ENCODE data around the gene KLF13. TPM values are rescaled to one million over a fixed set of nuclear protein-coding genes. Genes with fewer than 3 reads are reported as not detected.

KLF13 gene
- polyA plus RNA-seq, 1 experiment, result 11.5 TPM

DNA sequence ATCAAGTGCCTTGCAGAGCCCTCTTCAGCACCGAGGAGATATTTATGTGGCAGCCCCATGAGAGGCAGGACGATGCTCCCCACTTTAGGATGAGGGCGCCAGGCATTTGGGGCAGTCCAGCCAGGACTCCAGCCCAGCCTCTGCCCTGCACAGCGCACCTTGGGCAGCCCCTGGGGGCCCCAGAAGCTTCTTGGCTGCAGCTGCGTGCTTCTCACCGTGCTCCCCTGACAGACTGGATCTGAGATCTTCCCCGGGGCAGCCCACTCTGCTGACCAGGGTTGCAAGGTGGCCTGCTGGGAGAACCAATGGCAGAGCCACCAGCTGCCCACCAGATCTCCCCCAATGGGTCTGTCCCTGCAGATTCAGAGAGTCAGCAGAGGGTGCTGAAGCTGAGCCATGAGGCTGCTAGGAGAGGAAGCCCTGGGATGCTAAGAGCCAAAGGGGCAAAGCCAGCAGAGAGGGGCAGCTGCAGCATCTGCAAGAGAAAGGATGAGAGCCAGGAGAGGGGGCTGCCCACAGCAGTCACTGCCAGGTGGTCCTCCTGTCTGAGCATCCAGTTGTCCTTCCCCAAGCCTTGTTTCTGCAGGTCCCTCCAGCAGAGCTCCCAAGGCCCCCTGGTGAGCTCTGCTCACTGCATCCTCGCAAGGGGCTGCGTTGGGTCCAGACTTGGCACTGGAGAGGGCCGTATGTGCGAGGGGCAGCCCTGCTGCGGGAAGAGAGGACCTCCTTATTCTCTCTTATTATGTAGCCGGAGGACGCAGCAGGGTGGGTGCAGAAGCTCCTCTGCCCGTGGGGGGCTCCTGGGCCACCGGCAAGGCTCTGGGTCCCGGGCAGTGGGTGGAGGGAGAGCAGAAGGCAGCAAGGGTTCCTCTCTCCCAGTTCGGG, 14.7 kb upstream of the KLF13 start:
- CTCF ChIA-PET, result no interaction called here
- POLR2A ChIA-PET, result no interaction called here
- TF ChIP-seq, protein P1, sequence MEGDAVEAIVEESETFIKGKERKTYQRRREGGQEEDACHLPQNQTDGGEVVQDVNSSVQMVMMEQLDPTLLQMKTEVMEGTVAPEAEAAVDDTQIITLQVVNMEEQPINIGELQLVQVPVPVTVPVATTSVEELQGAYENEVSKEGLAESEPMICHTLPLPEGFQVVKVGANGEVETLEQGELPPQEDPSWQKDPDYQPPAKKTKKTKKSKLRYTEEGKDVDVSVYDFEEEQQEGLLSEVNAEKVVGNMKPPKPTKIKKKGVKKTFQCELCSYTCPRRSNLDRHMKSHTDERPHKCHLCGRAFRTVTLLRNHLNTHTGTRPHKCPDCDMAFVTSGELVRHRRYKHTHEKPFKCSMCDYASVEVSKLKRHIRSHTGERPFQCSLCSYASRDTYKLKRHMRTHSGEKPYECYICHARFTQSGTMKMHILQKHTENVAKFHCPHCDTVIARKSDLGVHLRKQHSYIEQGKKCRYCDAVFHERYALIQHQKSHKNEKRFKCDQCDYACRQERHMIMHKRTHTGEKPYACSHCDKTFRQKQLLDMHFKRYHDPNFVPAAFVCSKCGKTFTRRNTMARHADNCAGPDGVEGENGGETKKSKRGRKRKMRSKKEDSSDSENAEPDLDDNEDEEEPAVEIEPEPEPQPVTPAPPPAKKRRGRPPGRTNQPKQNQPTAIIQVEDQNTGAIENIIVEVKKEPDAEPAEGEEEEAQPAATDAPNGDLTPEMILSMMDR (IDR thresholded peaks at IDR 0.05; ENCODE audit: insufficient read depth, low read depth, low read length), result no peak
- Histone ChIP-seq H3K4me3 (ENCODE audit: low read depth, low read length) (no peak overlapping the region), H3K27me3 (ENCODE audit: control insufficient read depth, insufficient read depth, low read length) (peaks cover 3% of the 10 kb centered on the region; the same call in 1 of the 2 replicates), H3K36me3 (ENCODE audit: control insufficient read depth, insufficient read depth, low read length) (no peaks in the 10 kb centered on the region)
- no peak for DNase-seq (ENCODE audit: low read depth)

DNA sequence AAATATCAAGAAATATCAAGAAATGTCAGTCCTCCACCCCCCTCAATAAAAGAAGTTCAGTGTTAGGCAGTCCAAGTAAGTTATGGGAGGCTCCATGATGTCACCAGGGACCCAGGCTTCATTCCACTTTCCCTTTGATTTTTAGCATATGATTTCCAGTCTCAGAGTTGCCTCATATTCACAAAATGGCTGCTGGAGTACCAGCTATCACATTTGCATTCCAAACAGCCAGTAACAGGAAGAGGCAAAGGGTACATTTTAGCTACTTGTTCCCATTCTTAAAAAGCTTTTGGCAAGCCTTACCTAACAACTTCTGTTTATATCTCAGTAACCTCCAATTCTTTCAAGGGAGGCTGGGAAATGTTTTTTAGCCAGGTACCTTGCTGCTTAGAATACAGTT, 13.4 kb upstream of the KLF13 start:
- ChIA-PET POLR2A (no interaction called here), CTCF (no interaction called here)
- TF ChIP-seq, protein P1 (IDR thresholded peaks at IDR 0.05; ENCODE audit: insufficient read depth, low read depth, low read length), result no peak
- H3K27me3 ChIP-seq (ENCODE audit: control insufficient read depth, insufficient read depth, low read length), result peaks cover 8% of the 10 kb centered on the region
- H3K36me3 ChIP-seq (ENCODE audit: control insufficient read depth, insufficient read depth, low read length), result no peaks in the 10 kb centered on the region
- DNase-seq (ENCODE audit: low read depth), result no peak
- H3K4me3 ChIP-seq (ENCODE audit: low read depth, low read length), result no peak overlapping the region

DNA sequence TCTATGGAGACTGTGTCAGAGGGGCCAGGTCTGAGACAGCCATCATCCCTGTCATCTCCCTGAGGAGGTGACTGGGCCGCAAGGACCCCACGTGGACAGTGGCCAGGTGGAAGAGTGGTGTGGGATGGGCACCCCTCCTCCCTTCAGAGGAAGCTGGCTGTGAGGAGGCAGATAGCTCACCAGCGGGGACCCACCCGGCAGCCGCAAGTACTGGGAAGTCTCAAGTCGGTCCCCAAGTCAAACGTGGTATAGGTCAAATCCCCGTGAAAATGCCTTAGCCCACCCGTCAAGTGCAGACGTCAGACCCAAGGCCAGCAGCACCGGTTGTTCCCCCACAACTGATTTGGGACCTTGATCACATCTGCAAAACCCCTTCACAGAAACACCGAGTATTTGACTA, 12.3 kb upstream of the KLF13 start:
- TF ChIP-seq, protein P1 (IDR thresholded peaks at IDR 0.05; ENCODE audit: insufficient read depth, low read depth, low read length), result no peak
- DNase-seq (ENCODE audit: low read depth), result no peak
- H3K27me3 ChIP-seq (ENCODE audit: control insufficient read depth, insufficient read depth, low read length), result peaks cover 15% of the 10 kb centered on the region
- no peaks in the 10 kb centered on the region for H3K36me3 ChIP-seq (ENCODE audit: control insufficient read depth, insufficient read depth, low read length)
- no peak overlapping the region for H3K4me3 ChIP-seq (ENCODE audit: low read depth, low read length)
- ChIA-PET CTCF (no interaction called here), POLR2A (no interaction called here)

DNA sequence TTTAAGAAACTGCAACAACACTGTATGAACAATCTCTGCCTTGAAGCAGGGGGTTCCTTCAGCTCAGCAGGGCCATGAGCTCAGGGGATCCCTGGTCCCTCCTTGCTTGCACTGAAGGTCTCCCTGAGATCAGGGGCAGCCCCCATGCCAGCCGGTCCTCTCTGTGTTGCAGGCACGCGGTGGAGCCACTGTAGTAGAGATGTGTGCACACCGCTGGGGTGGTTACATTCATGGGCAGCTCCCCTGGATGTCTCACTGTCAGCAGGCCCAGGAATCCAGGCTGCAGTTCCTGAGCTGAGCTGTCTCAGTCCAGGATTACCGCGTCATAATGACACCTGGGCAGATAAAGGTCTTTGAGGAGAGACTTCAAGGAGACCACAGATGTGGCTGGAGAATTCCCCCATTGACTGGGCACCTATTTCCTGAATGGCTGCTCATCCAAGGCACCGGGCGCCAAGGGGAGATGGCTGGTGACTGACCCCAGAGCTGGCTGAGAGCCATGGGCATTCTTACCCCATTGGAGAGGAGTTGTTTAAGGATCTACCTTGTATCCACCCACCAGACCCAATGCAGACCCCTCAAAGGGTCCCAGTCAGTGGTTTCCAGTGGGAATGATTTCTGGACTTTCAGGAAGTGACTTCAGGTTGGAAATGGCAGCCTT, 10.4 kb upstream of the KLF13 start:
- Histone ChIP-seq H3K4me3 (ENCODE audit: low read depth, low read length) (no peak overlapping the region), H3K36me3 (ENCODE audit: control insufficient read depth, insufficient read depth, low read length) (no peaks in the 10 kb centered on the region), H3K27me3 (ENCODE audit: control insufficient read depth, insufficient read depth, low read length) (peaks cover 15% of the 10 kb centered on the region)
- no peak for DNase-seq (ENCODE audit: low read depth)
- ChIA-PET CTCF (interaction anchor here (0.7 to 1.9 kb wide), 5 partner anchors 9 to 173 kb away, joined by 3 to 7 read pairs (median 3); partner anchors contain the start of gene KLF13), POLR2A (interaction anchor here (0.6 kb wide), 1 partner anchor 45 kb away, joined by 4 read pairs; no protein-coding TSS in a partner anchor)
- TF ChIP-seq, protein P1 (IDR thresholded peaks at IDR 0.05; ENCODE audit: insufficient read depth, low read depth, low read length), result no peak

DNA sequence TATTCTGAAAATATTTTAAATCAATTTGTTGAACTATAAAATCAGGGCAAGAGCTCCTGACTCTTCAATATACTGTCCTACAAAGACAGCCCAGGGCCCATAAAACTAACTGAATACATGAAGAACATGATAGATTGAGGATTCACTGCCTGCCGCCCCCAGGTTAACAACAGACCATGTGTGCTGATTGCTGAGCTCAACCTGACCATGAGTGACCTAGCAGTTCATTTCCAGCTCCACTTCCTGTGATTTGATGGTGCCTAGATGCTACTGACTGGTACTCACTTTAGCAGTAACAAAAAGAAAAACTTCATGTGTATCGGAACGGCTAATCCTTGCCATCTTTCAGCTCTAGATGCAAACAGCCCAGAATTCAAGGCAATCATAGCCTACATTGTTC, 9.6 kb upstream of the KLF13 start:
- ChIA-PET POLR2A (no interaction called here), CTCF (interaction anchor here (0.7 to 1.9 kb wide), 3 partner anchors 9 to 172 kb away, joined by 3 to 7 read pairs (median 3); partner anchors contain the start of gene KLF13)
- TF ChIP-seq, protein P1 (IDR thresholded peaks at IDR 0.05; ENCODE audit: insufficient read depth, low read depth, low read length), result no peak
- no peak for DNase-seq (ENCODE audit: low read depth)
- Histone ChIP-seq H3K36me3 (ENCODE audit: control insufficient read depth, insufficient read depth, low read length) (no peaks in the 10 kb centered on the region), H3K27me3 (ENCODE audit: control insufficient read depth, insufficient read depth, low read length) (peaks cover 15% of the 10 kb centered on the region), H3K4me3 (ENCODE audit: low read depth, low read length) (no peak overlapping the region)

All from BJ (cell line).